ENCODE results near the gene IFNGR2. TPM values are rescaled to one million over a fixed set of nuclear protein-coding genes. Genes with fewer than 3 reads are reported as not detected.
"Not testable (repeated sequence)": the region's sequence is repeated elsewhere in the genome, so short reads cannot be mapped to it uniquely, and the experiment has no call there.

IFNGR2 gene
- polyA plus RNA-seq, 1 donor (not counting 4 experiments of a cell fraction or from before 2014, with no cell fraction given): 94.3 TPM

GRCh38 chr21:33444499-33444898, 41.3 kb downstream of the IFNGR2 start:
- Histone ChIP-seq H3K9me3 (ENCODE audit: control insufficient read depth, low read depth, low read length) (no peaks in the 10 kb centered on the region), H2AFZ (ENCODE audit: control insufficient read depth, low read length) (no peak overlapping the region), H3K9me1 (ENCODE audit: control insufficient read depth, extremely low read depth, insufficient read depth, low read length) (no peaks in the 10 kb centered on the region), H3K79me2 (ENCODE audit: control insufficient read depth, insufficient read depth, low read length) (no peaks in the 10 kb centered on the region), H4K20me1 (ENCODE audit: control insufficient read depth, extremely low read depth, insufficient read depth, low read length) (no peaks in the 10 kb centered on the region), H3K36me3 (ENCODE audit: control insufficient read depth in 2 of 2, extremely low read depth in 1 of 2, insufficient read depth in 2 of 2, low read length in 2 of 2) (peaks cover 0 to 3% of the 10 kb centered on the region in 2 experiments), H3K4me2 (ENCODE audit: control insufficient read depth, extremely low read depth, insufficient read depth, low read depth, low read length) (no peak overlapping the region), H3K9ac (ENCODE audit: control insufficient read depth, extremely low read depth, insufficient read depth, low read length) (no peak overlapping the region), H3K4me1 (ENCODE audit: control insufficient read depth, extremely low read depth, insufficient read depth, low read length) (peaks cover 13% of the 10 kb centered on the region), H3K27me3 (ENCODE audit: control insufficient read depth, extremely low read depth, insufficient read depth, low read length) (no peaks in the 10 kb centered on the region), H3K4me3 (ENCODE audit: control insufficient read depth in 2 of 3, extremely low read depth in 1 of 3, insufficient read depth in 2 of 3, low read depth in 1 of 3, low read length in 3 of 3) (no peak overlapping the region), H3K27ac (ENCODE audit: control insufficient read depth, insufficient read depth, low read length) (no peak overlapping the region)
- TF ChIP-seq CTCF (optimal IDR thresholded peaks at IDR 0.05 in 1 of 3, IDR thresholded peaks at IDR 0.05 in 1 of 3, conservative IDR thresholded peaks at IDR 0.05 in 1 of 3; ENCODE audit: extremely low read depth in 1 of 3, insufficient read depth in 2 of 3, low read length in 3 of 3): no peak
- no peak for TF ChIP-seq EZH2 (IDR thresholded peaks at IDR 0.05; ENCODE audit: low read length)
- dilution Hi-C loops (cut with MboI; ENCODE audit: extremely low pct_ligation_motif_present, low sequenced_read_pairs): no loop called here
- no peak for DNase-seq (ENCODE audit: low read depth, low spot score)
- FAIRE-seq: no peak

DNA sequence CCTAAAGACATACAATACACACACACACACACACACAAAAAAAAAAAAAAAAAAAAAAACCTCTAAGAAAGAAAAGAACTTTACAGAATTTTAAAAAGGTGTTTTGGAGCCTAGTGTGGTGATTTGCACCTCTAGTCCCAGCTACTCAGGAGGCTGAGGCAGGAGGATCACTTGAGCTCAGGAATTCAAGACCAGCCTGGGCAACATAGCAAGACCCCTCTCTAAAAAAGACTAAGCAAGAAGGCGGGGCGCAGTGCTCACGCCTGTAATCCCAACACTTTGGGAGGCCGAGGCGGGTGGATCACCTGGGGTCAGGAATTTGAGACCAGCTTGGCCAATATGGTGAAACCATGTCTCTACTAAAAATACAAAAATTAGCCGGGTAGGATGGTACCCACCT, 43.4 kb downstream of the IFNGR2 start:
- H3K36me3 ChIP-seq (ENCODE audit: control insufficient read depth in 2 of 2, extremely low read depth in 1 of 2, insufficient read depth in 2 of 2, low read length in 2 of 2); FAIRE-seq; H3K27me3 ChIP-seq (ENCODE audit: control insufficient read depth, extremely low read depth, insufficient read depth, low read length); H3K9me3 ChIP-seq (ENCODE audit: control insufficient read depth, low read depth, low read length); H3K9ac ChIP-seq (ENCODE audit: control insufficient read depth, extremely low read depth, insufficient read depth, low read length); H3K9me1 ChIP-seq (ENCODE audit: control insufficient read depth, extremely low read depth, insufficient read depth, low read length); H3K4me3 ChIP-seq (ENCODE audit: control insufficient read depth in 2 of 3, extremely low read depth in 1 of 3, insufficient read depth in 2 of 3, low read depth in 1 of 3, low read length in 3 of 3); H3K27ac ChIP-seq (ENCODE audit: control insufficient read depth, insufficient read depth, low read length); H3K4me2 ChIP-seq (ENCODE audit: control insufficient read depth, extremely low read depth, insufficient read depth, low read depth, low read length); dilution Hi-C loops (cut with MboI; ENCODE audit: extremely low pct_ligation_motif_present, low sequenced_read_pairs); H4K20me1 ChIP-seq (ENCODE audit: control insufficient read depth, extremely low read depth, insufficient read depth, low read length); H3K79me2 ChIP-seq (ENCODE audit: control insufficient read depth, insufficient read depth, low read length); H2AFZ ChIP-seq (ENCODE audit: control insufficient read depth, low read length); DNase-seq (ENCODE audit: low read depth, low spot score): not testable (repeated sequence)
- H3K4me1 ChIP-seq (ENCODE audit: control insufficient read depth, extremely low read depth, insufficient read depth, low read length): peaks cover 14% of the 10 kb centered on the region

- H4K20me1 ChIP-seq (ENCODE audit: control insufficient read depth, extremely low read depth, insufficient read depth, low read length): no peaks in the 10 kb centered on the region
- no peak overlapping the region for H3K27ac ChIP-seq (ENCODE audit: control insufficient read depth, insufficient read depth, low read length)
- H3K36me3 ChIP-seq (ENCODE audit: control insufficient read depth in 2 of 2, extremely low read depth in 1 of 2, insufficient read depth in 2 of 2, low read length in 2 of 2): no peaks in the 10 kb centered on the region
- DNase-seq (ENCODE audit: low read depth, low spot score) (no peak), FAIRE-seq (no peak)
- no peak overlapping the region for H3K4me3 ChIP-seq (ENCODE audit: control insufficient read depth in 2 of 3, extremely low read depth in 1 of 3, insufficient read depth in 2 of 3, low read depth in 1 of 3, low read length in 3 of 3)
- no peak overlapping the region for H3K4me2 ChIP-seq (ENCODE audit: control insufficient read depth, extremely low read depth, insufficient read depth, low read depth, low read length)
- H3K9me3 ChIP-seq (ENCODE audit: control insufficient read depth, low read depth, low read length): no peaks in the 10 kb centered on the region
- H3K27me3 ChIP-seq (ENCODE audit: control insufficient read depth, extremely low read depth, insufficient read depth, low read length): no peaks in the 10 kb centered on the region
- H3K79me2 ChIP-seq (ENCODE audit: control insufficient read depth, insufficient read depth, low read length): no peaks in the 10 kb centered on the region
- peaks cover 10% of the 10 kb centered on the region for H3K4me1 ChIP-seq (ENCODE audit: control insufficient read depth, extremely low read depth, insufficient read depth, low read length)
- TF ChIP-seq CTCF (optimal IDR thresholded peaks at IDR 0.05 in 1 of 3, IDR thresholded peaks at IDR 0.05 in 1 of 3, conservative IDR thresholded peaks at IDR 0.05 in 1 of 3; ENCODE audit: extremely low read depth in 1 of 3, insufficient read depth in 2 of 3, low read length in 3 of 3): no peak
- TF ChIP-seq EZH2 (IDR thresholded peaks at IDR 0.05; ENCODE audit: low read length): no peak
- H3K9ac ChIP-seq (ENCODE audit: control insufficient read depth, extremely low read depth, insufficient read depth, low read length): no peak overlapping the region
- dilution Hi-C loops (cut with MboI; ENCODE audit: extremely low pct_ligation_motif_present, low sequenced_read_pairs): no loop called here
- no peak overlapping the region for H2AFZ ChIP-seq (ENCODE audit: control insufficient read depth, low read length)
- H3K9me1 ChIP-seq (ENCODE audit: control insufficient read depth, extremely low read depth, insufficient read depth, low read length): no peaks in the 10 kb centered on the region
Measured at GRCh38 chr21:33449616-33450015, 46.4 kb downstream of the IFNGR2 start.
